Upper lobe of left lung (tissue), 4 donors: Measurements from ENCODE around the gene CERS1.

Experiments used
- POLR2A ChIP-seq, 4 donors: fragments of 450-650 bp; IDR thresholded peaks; one replicate each; pipeline ENCODE4 v1.5.1; 2016 to 2017; ENCODE audit warnings: antibody characterized with exemption in 4 of 4, mild to moderate bottlenecking in 2 of 4
- POLR2AphosphoS5 ChIP-seq, 2 donors: sonication (generic); formaldehyde crosslinking; IDR thresholded peaks; one replicate each; pipeline ENCODE4 v1.5.1; 2017; ENCODE audit warnings: antibody characterized with exemption in 2 of 2
- TF ChIP-seq, protein P1 (sequence below), 6 experiments: fragments of 450-650 bp in 4 of 6; fragments of 200-600 bp in 2 of 6; sonication (generic) in 2 of 6; IDR thresholded peaks; one replicate each; pipeline ENCODE4 v1.5.1; 2016 to 2019; ENCODE audit warnings: antibody characterized with exemption in 6 of 6

DNA sequence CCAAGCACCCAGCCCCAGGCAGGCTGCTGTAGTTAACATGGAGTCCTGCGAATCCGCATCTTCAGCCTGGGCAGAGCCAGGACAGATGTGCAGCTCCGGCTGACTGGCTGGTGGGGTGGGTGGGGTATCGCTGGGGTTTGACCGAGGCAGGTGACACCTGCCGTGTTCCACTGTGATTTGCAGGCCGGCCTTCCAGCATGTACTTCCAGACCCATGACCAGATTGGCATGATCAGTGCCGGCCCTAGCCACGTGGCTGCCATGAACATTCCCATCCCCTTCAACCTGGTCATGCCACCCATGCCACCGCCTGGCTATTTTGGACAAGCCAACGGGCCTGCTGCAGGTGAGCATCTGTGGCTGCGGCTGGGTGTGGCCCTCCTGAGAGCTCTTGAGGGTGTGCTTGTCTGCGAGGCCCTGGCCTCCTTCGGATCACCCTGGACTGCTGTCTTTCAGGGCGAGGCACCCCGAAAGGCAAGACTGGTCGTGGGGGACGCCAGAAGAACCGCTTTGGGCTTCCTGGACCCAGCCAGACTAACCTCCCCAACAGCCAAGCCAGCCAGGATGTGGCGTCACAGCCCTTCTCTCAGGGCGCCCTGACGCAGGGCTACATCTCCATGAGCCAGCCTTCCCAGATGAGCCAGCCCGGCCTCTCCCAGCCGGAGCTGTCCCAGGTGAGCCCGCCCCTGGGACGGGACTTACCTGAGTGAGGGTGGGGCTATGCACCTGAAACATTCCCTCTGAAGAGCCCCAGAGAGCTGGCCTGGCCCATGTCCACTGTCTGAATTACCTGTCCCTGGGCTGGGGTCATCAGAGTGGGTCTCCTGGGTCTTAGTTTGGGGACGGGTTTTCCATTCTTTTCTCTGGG is 30.6 kb downstream of the CERS1 start:
- TF ChIP-seq, protein P1, sequence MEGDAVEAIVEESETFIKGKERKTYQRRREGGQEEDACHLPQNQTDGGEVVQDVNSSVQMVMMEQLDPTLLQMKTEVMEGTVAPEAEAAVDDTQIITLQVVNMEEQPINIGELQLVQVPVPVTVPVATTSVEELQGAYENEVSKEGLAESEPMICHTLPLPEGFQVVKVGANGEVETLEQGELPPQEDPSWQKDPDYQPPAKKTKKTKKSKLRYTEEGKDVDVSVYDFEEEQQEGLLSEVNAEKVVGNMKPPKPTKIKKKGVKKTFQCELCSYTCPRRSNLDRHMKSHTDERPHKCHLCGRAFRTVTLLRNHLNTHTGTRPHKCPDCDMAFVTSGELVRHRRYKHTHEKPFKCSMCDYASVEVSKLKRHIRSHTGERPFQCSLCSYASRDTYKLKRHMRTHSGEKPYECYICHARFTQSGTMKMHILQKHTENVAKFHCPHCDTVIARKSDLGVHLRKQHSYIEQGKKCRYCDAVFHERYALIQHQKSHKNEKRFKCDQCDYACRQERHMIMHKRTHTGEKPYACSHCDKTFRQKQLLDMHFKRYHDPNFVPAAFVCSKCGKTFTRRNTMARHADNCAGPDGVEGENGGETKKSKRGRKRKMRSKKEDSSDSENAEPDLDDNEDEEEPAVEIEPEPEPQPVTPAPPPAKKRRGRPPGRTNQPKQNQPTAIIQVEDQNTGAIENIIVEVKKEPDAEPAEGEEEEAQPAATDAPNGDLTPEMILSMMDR (IDR thresholded peaks at IDR 0.05), result no peak
- no peak for TF ChIP-seq POLR2A (IDR thresholded peaks at IDR 0.05)
- no peak for TF ChIP-seq POLR2AphosphoS5 (IDR thresholded peaks at IDR 0.05)
